GM21423 (cell line): ENCODE results near the gene DBH.

ENCODE experiments used
- ATAC-seq: cut with Tn5 transposase; IDR thresholded peaks from one replicate; pipeline ENCODE4 v1.9.1; 2021; ENCODE audit warnings: mild to moderate bottlenecking, moderate library complexity; ENCODE audit not compliant: unreplicated experiment

Gene DBH

DNA sequence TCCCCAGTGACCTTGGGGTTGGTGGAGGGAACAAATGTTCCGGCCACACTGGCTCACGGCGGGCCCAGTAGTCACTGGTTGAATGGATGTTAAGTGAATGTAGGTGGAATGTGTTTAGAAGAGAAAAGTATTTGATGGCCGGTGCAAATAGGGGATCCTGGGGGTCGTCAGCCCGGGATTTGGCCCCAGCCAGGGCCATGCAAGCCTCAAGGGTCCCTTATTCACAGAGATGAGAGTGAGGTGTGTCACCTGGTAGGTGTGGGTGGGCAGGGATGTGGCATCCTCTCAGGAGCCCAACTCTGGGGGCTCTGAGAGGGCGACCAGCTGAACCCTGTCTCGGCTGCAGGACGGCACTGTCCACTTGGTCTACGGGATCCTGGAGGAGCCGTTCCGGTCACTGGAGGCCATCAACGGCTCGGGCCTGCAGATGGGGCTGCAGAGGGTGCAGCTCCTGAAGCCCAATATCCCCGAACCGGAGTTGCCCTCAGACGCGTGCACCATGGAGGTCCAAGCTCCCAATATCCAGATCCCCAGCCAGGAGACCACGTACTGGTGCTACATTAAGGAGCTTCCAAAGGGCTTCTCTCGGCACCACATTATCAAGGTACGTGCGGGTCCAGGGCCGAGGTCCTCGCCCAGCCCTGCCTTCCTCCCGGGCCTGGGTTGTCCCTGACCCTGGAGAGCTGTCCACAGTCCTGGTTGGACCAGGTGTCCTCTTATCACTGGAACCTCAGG, 5.9 kb downstream of the DBH start:
- no peak for ATAC-seq

- no peak for ATAC-seq
Measured at GRCh38 chr9:133642708-133643361, 6.7 kb downstream of the DBH start.

DNA sequence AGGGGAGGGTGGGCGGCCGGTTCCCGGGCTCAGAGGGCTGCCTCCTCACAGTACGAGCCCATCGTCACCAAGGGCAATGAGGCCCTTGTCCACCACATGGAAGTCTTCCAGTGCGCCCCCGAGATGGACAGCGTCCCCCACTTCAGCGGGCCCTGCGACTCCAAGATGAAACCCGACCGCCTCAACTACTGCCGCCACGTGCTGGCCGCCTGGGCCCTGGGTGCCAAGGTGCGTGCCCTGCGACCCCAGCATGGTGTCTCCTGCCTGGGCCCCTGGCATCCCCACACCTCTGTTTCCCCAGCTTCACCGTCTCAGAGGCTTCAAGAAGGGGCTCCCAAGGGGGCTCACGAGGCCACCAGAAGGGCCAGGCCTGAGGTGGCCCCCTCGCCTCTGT, 7.2 kb downstream of the DBH start:
- no peak for ATAC-seq

DNA sequence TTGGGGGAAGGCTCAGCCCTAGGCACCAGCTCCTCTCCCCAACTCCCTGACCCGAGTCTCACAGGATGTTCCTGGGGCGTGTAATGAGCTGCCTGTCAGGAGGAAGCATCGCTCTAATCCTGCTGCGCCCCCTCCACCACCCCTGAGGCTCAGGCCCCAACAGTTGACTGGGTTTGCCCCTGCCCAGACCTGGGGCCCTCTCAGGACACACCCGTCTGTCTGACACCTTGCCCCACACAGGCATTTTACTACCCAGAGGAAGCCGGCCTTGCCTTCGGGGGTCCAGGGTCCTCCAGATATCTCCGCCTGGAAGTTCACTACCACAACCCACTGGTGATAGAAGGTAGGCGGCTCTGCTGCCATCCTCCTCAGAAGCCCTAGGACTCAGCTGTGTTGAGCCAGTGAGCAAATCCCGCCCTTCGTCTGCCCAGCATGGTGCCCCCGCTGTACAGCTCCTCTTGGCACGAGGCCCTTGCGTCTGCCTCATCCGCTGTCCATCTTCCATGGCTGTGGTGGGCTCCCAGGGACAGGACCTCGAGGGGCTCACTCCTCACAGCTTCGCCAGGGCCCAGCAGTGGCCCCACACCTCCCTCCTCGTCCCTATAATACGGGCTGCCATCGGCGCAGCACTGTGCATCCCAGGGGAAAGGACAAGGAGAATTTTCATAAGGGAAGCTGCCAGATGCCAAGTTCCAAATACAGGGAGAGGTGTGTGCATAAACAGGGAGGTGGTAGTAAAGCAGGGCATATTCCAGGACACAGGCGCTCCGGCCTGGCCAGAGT, 8.0 kb downstream of the DBH start:
- no peak for ATAC-seq

- no peak for ATAC-seq
Measured at GRCh38 chr9:133645021-133645765, 9.0 kb downstream of the DBH start.

- ATAC-seq: no peak
Measured at GRCh38 chr9:133647148-133647547, 11.0 kb downstream of the DBH start.

GRCh38 chr9:133647765-133648469, 11.8 kb downstream of the DBH start:
- ATAC-seq: no peak

GRCh38 chr9:133649194-133649593, 13.0 kb downstream of the DBH start:
- ATAC-seq: no peak

DNA sequence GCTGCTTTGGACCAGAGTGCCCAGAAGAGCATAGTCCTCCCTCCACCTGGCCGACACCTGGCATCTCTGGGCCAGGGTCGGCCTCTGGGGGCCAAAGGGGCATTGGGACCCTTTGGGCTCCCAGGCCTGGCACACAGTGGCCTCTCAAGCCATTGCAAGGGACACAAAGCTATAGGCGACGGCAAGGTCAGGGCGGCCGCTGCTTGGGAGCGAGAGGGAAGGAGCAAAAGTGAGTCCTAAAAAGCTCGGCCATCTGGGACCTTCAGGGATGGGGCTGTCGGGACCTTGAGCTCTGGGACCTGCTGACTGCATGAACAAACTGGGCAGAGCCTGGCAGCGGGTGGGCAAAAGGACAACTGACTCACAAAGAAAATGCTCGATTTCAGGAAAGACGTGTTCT, 13.9 kb downstream of the DBH start:
- ATAC-seq: no peak

GRCh38 chr9:133653638-133654037, 17.5 kb downstream of the DBH start:
- no peak for ATAC-seq

GRCh38 chr9:133654736-133655657, 18.8 kb downstream of the DBH start:
- no peak for ATAC-seq

GRCh38 chr9:133655701-133656100, 19.5 kb downstream of the DBH start:
- ATAC-seq: no peak

DNA sequence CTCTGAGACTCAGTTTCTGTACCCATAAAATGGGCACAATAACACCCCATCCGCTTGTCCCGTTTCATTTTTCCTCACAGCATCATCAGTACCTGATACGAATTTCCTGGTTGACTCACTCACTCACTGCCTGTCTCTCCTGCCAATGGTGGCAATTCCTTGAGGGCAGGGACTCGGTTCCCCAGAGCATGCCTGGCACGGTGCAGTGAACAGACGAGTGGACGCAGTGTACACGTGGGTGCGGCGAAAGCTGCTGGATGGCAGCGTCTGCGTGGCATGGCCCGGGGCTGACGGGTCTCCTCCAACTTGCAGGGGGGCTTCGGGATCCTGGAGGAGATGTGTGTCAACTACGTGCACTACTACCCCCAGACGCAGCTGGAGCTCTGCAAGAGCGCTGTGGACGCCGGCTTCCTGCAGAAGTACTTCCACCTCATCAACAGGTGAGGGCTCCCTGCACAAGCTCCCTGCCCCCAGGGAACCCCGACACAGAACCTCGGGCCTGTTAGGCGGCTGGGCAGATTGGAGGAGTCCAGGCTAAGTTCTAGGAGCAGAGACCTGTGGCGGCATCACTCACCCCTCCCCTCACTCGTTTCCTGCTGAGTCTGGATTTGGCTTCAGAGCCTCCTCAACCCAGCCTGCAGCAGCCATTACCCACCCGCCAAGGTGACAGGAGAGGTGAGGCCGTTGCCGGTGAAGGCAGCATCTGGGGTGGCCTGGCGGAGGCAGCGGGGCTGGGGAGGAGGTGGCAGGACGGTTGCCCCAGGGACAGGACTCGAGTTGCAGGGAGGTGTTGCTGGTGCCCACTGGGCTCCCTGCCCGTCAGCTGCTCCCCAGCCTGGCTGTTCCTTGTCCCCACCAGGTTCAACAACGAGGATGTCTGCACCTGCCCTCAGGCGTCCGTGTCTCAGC, 20.3 kb downstream of the DBH start:
- no peak for ATAC-seq

- ATAC-seq: no peak
Measured at GRCh38 chr9:133657120-133657661, 21.0 kb downstream of the DBH start.

DNA sequence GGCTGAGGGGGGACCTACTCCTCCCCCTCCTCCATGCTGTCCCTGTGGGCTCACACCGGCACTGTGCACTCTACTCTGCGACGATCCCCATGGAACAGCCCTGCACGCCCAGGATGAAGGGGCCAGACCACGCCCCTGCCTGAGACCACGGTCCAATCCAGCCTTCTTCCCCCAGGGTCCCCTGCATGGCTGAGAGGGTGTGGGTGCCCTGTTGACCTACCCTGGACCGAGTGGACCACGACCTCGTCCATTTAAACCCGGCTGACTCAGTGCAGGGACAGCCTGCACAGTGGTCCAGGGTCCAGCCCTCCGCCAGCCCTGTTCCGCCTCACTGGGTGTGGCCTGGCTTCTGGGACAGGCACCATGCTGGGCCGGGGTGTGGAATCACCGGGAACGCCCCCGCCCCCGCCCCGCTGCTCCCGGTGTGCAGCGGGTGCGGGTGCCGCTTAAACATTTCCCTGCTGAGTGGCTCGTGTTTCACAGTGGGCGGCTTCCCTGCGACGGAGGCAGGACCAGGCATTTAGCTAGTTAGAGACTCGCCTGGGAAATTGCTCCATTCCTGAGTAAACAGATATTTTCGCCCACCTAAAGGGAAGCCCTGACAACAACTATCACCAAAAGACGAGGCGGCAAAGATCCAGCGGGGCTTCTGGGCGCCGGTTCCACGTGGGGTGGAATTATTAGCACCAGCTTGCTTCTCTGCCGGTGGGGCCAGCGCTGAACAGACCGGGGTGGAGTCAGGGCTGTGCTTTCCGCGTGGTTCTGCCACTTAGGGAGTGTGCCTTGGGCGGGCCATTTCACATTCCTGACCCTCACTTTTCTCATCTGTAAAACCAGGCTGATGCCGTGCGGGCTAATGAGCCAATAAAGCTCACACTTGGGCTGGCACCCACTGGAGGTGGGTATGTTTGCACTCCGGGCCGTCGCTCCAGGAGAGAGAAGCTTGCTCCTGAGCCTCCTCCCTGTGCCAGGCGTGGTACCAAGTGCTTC, 22.6 kb downstream of the DBH start:
- ATAC-seq: no peak

GRCh38 chr9:133659516-133659915, 23.4 kb downstream of the DBH start:
- no peak for ATAC-seq
